CD4-positive, alpha-beta T cell (primary cell): ENCODE results near the gene NDE1. TPM values are rescaled to one million over a fixed set of nuclear protein-coding genes. Genes with fewer than 3 reads are reported as not detected.
"Not testable (repeated sequence)": the region's sequence is repeated elsewhere in the genome, so short reads cannot be mapped to it uniquely, and the experiment has no call there.

Experiments used
- ATAC-seq: fragments of 200-7000 bp; cut with Tn5 transposase; one replicate; pipeline ENCODE4 v1.10.0; 2022; ENCODE audit warnings: mild to moderate bottlenecking; ENCODE audit not compliant: poor library complexity
- CTCF ChIA-PET: fragments of 350-600 bp; sonication (Branson Sonifier 250); formaldehyde crosslinking; loops from one replicate; lab custom pipeline; 2021; ENCODE audit warnings: antibody characterized with exemption, inconsistent platforms; lab: Charles Lee
- POLR2A ChIA-PET: fragments of 350-600 bp; sonication (Branson Sonifier 250); formaldehyde crosslinking; loops from one replicate; lab custom pipeline; 2021; ENCODE audit warnings: antibody characterized with exemption, inconsistent platforms; lab: Charles Lee
- DNase-seq, 14 experiments: peaks; one replicate each; pipeline ENCODE4 v3.0.0-alpha.2; 2013 to 2020; ENCODE audit warnings: mixed read lengths in 2 of 14
- H3K27ac ChIP-seq, 2 donors: one replicate each; pipeline versions ENCODE4 v1.5.1 to v1.7.0; 2013; ENCODE audit warnings: low read length in 2 of 2, low read depth in 1 of 2, mild to moderate bottlenecking in 1 of 2
- H3K27me3 ChIP-seq, 2 experiments: 1 replicate in 1 of 2; 2 replicates in 1 of 2; pipeline versions ENCODE4 v1.6.1 to v1.7.0; 2013; ENCODE audit warnings: low read length in 2 of 2, control low read depth in 1 of 2, mild to moderate bottlenecking in 1 of 2, moderate library complexity in 1 of 2; ENCODE audit not compliant: insufficient read depth in 2 of 2, control insufficient read depth in 1 of 2
- H3K36me3 ChIP-seq: one replicate; pipeline ENCODE4 v1.6.1; 2013; ENCODE audit warnings: low read length, control low read depth; ENCODE audit not compliant: insufficient read depth
- H3K4me1 ChIP-seq: one replicate; pipeline ENCODE4 v1.6.1; 2013; ENCODE audit warnings: low read length, control low read depth; ENCODE audit not compliant: insufficient read depth
- H3K4me3 ChIP-seq: one replicate; pipeline ENCODE4 v1.5.1; 2013; ENCODE audit warnings: mild to moderate bottlenecking, low read length, moderate library complexity
- H3K9me3 ChIP-seq, 2 experiments: 1 replicate in 1 of 2; 2 replicates in 1 of 2; pipeline versions ENCODE4 v1.6.1 to v1.7.0; 2013; ENCODE audit warnings: low read length in 2 of 2, mild to moderate bottlenecking in 2 of 2, control low read depth in 1 of 2, moderate library complexity in 1 of 2; ENCODE audit not compliant: control insufficient read depth in 1 of 2, insufficient read depth in 1 of 2
- H3K27ac Mint-ChIP-seq: one replicate; pipeline ENCODE4 v1.8.0; 2020; ENCODE audit warnings: mixed read lengths
- H3K27me3 Mint-ChIP-seq: one replicate; pipeline ENCODE4 v1.8.0; 2021; ENCODE audit warnings: mixed read lengths
- H3K36me3 Mint-ChIP-seq: one replicate; pipeline ENCODE4 v1.8.0; 2021; ENCODE audit warnings: low read depth, mixed read lengths
- H3K4me1 Mint-ChIP-seq: one replicate; pipeline ENCODE4 v1.8.0; 2021; ENCODE audit warnings: low read depth, mixed read lengths
- H3K4me3 Mint-ChIP-seq: one replicate; pipeline ENCODE4 v1.8.0; 2020; ENCODE audit warnings: mild to moderate bottlenecking, mixed read lengths
- H3K9me3 Mint-ChIP-seq: one replicate; pipeline ENCODE4 v1.8.0; 2020; ENCODE audit warnings: mixed read lengths
- intact Hi-C, 2 experiments: fragments of 100-400 bp; cut with DNase I in 1 of 2; cut with micrococcal nuclease in 1 of 2; formaldehyde crosslinking; loops; one replicate each; pipeline versions ENCODE4 v1.15.1 to v1.9.0; 2023 to 2025; cut with DNase I, micrococcal nuclease
- total RNA-seq, 174 experiments: library from RNA in 2 of 174; stranded (reverse) in 2 of 174; gene quantifications; one replicate each; pipeline ENCODE4 v1.2.3 and lab custom pipeline; 2021 to 2026
- TF ChIP-seq, protein P1 (sequence below): fragments of 200-600 bp; IDR thresholded peaks from one replicate; pipeline ENCODE4 v1.8.0; 2022; ENCODE audit warnings: antibody characterized with exemption, mild to moderate bottlenecking

Gene NDE1
- total RNA-seq, 2 experiments from 2014 or later: 96.6 to 106 TPM

DNA sequence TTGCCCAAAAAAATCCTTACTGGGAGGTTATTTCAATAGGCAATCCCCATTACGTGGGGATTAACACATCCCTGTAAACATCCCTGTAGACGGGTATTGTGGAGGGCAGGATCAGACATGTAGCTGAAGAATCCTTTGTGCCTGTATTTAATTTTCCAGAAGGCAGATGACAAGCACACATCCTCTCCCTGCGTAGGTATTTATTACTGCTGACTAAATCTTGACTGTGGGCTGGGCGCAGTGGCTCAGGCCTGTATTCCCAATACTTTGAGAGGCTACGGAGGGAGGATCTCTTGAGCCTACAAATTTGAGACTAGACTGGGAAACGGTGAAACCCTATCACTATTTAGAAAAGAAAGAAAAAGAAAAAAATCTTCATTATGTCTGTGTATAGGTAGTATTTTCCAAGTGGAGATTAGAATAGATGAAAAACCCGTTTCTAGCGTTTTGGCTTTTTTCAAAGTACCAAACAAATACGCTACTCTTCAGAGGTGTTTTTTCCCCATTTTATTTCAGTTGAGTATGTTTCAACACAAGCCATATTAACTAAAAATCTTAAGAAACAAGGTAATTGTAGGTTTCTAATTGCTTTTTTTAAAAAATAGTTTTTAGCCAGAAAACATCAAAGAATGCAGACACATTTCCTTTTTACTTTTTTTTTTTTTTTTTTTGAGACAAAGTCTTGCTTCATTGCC is 5.6 kb upstream of the NDE1 start:
- no peak overlapping the region for H3K4me3 ChIP-seq
- CTCF ChIA-PET: interaction anchor here (0.7 to 2.8 kb wide), 6 partner anchors 17 to 70 kb away, joined by 3 to 15 read pairs (median 9); no protein-coding TSS in a partner anchor

DNA sequence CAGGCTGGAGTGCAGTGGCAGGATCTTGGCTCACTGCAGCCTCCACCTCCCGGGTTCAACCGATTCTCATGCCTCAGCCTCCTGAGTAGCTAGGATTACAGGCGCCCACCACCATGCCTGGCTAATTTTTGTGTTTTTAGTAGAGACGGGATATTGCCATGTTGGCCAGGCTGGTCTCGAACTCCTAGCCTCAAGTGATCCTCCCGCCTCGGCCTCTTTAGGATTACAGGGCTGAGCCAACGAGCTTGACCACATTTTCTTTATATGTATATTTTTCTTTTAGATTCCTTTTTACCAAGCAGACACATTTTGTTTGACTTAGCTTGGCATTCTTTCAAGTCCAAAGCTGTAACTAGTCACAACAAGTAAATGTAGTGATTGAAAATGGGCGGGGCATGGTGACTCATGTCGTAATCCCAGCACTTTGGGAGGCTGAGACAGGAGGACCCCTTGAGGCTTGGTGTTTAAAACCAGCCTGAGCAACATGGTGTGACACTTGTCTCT is 5.0 kb upstream of the NDE1 start:
- H3K4me3 ChIP-seq, H3K4me3 Mint-ChIP-seq, H3K9me3 ChIP-seq, H3K27me3 Mint-ChIP-seq, H3K27me3 ChIP-seq, H3K9me3 Mint-ChIP-seq, H3K27ac ChIP-seq, ATAC-seq, H3K36me3 ChIP-seq, POLR2A ChIA-PET: not testable (repeated sequence)
- peak overlapping the region; percentile 98 for H3K27ac Mint-ChIP-seq
- peaks cover 26% of the 10 kb centered on the region for H3K36me3 Mint-ChIP-seq
- DNase-seq: peak in 5 of 14 experiments; percentile 24 to 50 (median 30)
- H3K4me1 ChIP-seq: peaks cover 29% of the 10 kb centered on the region
- CTCF ChIA-PET: interaction anchor here (0.7 to 2.2 kb wide), 3 partner anchors 37 to 217 kb away, joined by 3 to 7 read pairs (median 3); no protein-coding TSS in a partner anchor
- intact Hi-C loops: loop anchor here in 1 of 2 experiments (5.0 to 10.0 kb wide), 4 partner anchors 53 to 1010 kb away; partner anchors contain the start of genes BFAR, CEP20 and PARN
- H3K4me1 Mint-ChIP-seq: peaks cover 41% of the 10 kb centered on the region

More for the DNA sequence above, 5.6 kb upstream of the NDE1 start:
- Histone ChIP-seq H3K27me3 (no peaks in the 10 kb centered on the region), H3K9me3 (no peaks in the 10 kb centered on the region), H3K27ac (peak overlapping the region; percentile 96 to 99), H3K36me3 (peaks cover 2% of the 10 kb centered on the region), H3K4me1 (peaks cover 27% of the 10 kb centered on the region)
- Mint-ChIP-seq H3K27me3 (no peaks in the 10 kb centered on the region), H3K27ac (peak overlapping the region; percentile 98), H3K4me1 (peaks cover 41% of the 10 kb centered on the region), H3K4me3 (peak overlapping the region; percentile 96), H3K9me3 (no peaks in the 10 kb centered on the region), H3K36me3 (peaks cover 30% of the 10 kb centered on the region)
- ATAC-seq: no peak
- TF ChIP-seq, protein P1, sequence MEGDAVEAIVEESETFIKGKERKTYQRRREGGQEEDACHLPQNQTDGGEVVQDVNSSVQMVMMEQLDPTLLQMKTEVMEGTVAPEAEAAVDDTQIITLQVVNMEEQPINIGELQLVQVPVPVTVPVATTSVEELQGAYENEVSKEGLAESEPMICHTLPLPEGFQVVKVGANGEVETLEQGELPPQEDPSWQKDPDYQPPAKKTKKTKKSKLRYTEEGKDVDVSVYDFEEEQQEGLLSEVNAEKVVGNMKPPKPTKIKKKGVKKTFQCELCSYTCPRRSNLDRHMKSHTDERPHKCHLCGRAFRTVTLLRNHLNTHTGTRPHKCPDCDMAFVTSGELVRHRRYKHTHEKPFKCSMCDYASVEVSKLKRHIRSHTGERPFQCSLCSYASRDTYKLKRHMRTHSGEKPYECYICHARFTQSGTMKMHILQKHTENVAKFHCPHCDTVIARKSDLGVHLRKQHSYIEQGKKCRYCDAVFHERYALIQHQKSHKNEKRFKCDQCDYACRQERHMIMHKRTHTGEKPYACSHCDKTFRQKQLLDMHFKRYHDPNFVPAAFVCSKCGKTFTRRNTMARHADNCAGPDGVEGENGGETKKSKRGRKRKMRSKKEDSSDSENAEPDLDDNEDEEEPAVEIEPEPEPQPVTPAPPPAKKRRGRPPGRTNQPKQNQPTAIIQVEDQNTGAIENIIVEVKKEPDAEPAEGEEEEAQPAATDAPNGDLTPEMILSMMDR: no peak
- peak in 1 of 14 experiments; percentile 10 for DNase-seq
- intact Hi-C loops: loop anchor here in 1 of 2 experiments (5.0 to 10.0 kb wide), 4 partner anchors 52 to 1010 kb away; partner anchors contain the start of genes BFAR, CEP20 and PARN
- POLR2A ChIA-PET: interaction anchor here (0.7 to 3.7 kb wide), 10 partner anchors 8 to 60 kb away, joined by 3 to 48 read pairs (median 6); no protein-coding TSS in a partner anchor

DNA sequence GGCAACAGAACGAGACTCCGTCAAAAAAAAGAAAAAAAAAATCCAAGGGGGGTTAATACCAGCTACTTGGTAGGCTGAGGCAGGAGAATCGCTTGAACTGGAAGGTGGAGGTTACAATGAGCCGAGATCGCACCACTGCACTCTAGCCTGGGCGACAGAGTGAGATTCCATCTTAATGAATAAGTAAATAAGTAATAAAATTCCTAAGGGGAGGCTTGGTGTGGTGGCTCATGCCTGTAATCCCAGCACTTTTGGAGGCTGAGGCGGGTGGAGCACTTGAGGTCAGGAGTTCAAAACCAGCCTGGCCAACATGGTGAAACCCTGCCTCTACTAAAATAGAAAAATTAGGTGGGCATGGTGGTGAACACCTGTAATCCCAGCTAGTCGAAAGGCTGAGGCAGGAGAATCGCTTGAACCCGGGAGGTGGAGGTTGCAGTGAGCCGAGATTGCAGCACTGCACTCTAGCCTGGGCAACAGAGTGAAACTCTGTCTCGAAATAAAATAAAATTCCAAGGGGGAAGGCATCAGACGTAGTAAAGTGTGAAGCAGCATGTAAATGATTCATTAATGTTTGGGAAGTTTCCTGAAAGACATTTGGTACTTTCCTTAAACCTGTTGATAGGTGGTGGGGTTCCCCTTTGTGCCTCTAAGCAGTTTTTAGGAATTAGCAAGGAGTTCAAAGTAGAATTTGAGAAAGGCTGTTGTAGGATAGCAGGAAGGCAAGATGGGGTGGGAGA is 3.3 kb upstream of the NDE1 start:
- intact Hi-C loops: loop anchor here in 1 of 2 experiments (10.0 kb wide), 2 partner anchors 238 to 1012 kb away; partner anchors contain the start of genes BFAR, CEP20 and PARN
- CTCF ChIA-PET: interaction anchor here (0.9 to 2.2 kb wide), 2 partner anchors 35 to 50 kb away, joined by 3 to 7 read pairs; no protein-coding TSS in a partner anchor
- not testable (repeated sequence) for ATAC-seq, H3K4me3 ChIP-seq, H3K27me3 Mint-ChIP-seq, H3K9me3 Mint-ChIP-seq, H3K36me3 ChIP-seq, H3K27ac ChIP-seq, DNase-seq, H3K9me3 ChIP-seq, H3K27me3 ChIP-seq
- peaks cover 29% of the 10 kb centered on the region for H3K36me3 Mint-ChIP-seq
- POLR2A ChIA-PET: interaction anchor here (1.1 kb wide), 1 partner anchor 12 kb away, joined by 3 read pairs; no protein-coding TSS in a partner anchor
- peak overlapping the region; percentile 36 for H3K27ac Mint-ChIP-seq
- peaks cover 28% of the 10 kb centered on the region for H3K4me1 ChIP-seq
- H3K4me3 Mint-ChIP-seq: peak overlapping the region; percentile 76
- H3K4me1 Mint-ChIP-seq: peaks cover 34% of the 10 kb centered on the region
